CD4-positive, alpha-beta T cell (primary cell): ENCODE measurements around the gene PWWP2A. TPM values are rescaled to one million over a fixed set of nuclear protein-coding genes. Genes with fewer than 3 reads are reported as not detected.

Experiments used
- ATAC-seq: fragments of 200-7000 bp; cut with Tn5 transposase; one replicate; pipeline ENCODE4 v1.10.0; 2022; ENCODE audit warnings: mild to moderate bottlenecking; ENCODE audit not compliant: poor library complexity
- CTCF ChIA-PET: fragments of 350-600 bp; sonication (Branson Sonifier 250); formaldehyde crosslinking; loops from one replicate; lab custom pipeline; 2021; ENCODE audit warnings: antibody characterized with exemption, inconsistent platforms; lab: Charles Lee
- POLR2A ChIA-PET: fragments of 350-600 bp; sonication (Branson Sonifier 250); formaldehyde crosslinking; loops from one replicate; lab custom pipeline; 2021; ENCODE audit warnings: antibody characterized with exemption, inconsistent platforms; lab: Charles Lee
- DNase-seq, 14 experiments: peaks; one replicate each; pipeline ENCODE4 v3.0.0-alpha.2; 2013 to 2020; ENCODE audit warnings: mixed read lengths in 2 of 14
- H3K27ac ChIP-seq, 2 donors: one replicate each; pipeline versions ENCODE4 v1.5.1 to v1.7.0; 2013; ENCODE audit warnings: low read length in 2 of 2, low read depth in 1 of 2, mild to moderate bottlenecking in 1 of 2
- H3K27me3 ChIP-seq, 2 experiments: 1 replicate in 1 of 2; 2 replicates in 1 of 2; pipeline versions ENCODE4 v1.6.1 to v1.7.0; 2013; ENCODE audit warnings: low read length in 2 of 2, control low read depth in 1 of 2, mild to moderate bottlenecking in 1 of 2, moderate library complexity in 1 of 2; ENCODE audit not compliant: insufficient read depth in 2 of 2, control insufficient read depth in 1 of 2
- H3K36me3 ChIP-seq: one replicate; pipeline ENCODE4 v1.6.1; 2013; ENCODE audit warnings: low read length, control low read depth; ENCODE audit not compliant: insufficient read depth
- H3K4me1 ChIP-seq: one replicate; pipeline ENCODE4 v1.6.1; 2013; ENCODE audit warnings: low read length, control low read depth; ENCODE audit not compliant: insufficient read depth
- H3K4me3 ChIP-seq: one replicate; pipeline ENCODE4 v1.5.1; 2013; ENCODE audit warnings: mild to moderate bottlenecking, low read length, moderate library complexity
- H3K9me3 ChIP-seq, 2 experiments: 1 replicate in 1 of 2; 2 replicates in 1 of 2; pipeline versions ENCODE4 v1.6.1 to v1.7.0; 2013; ENCODE audit warnings: low read length in 2 of 2, mild to moderate bottlenecking in 2 of 2, control low read depth in 1 of 2, moderate library complexity in 1 of 2; ENCODE audit not compliant: control insufficient read depth in 1 of 2, insufficient read depth in 1 of 2
- H3K27ac Mint-ChIP-seq: one replicate; pipeline ENCODE4 v1.8.0; 2020; ENCODE audit warnings: mixed read lengths
- H3K27me3 Mint-ChIP-seq: one replicate; pipeline ENCODE4 v1.8.0; 2021; ENCODE audit warnings: mixed read lengths
- H3K36me3 Mint-ChIP-seq: one replicate; pipeline ENCODE4 v1.8.0; 2021; ENCODE audit warnings: low read depth, mixed read lengths
- H3K4me1 Mint-ChIP-seq: one replicate; pipeline ENCODE4 v1.8.0; 2021; ENCODE audit warnings: low read depth, mixed read lengths
- H3K4me3 Mint-ChIP-seq: one replicate; pipeline ENCODE4 v1.8.0; 2020; ENCODE audit warnings: mild to moderate bottlenecking, mixed read lengths
- H3K9me3 Mint-ChIP-seq: one replicate; pipeline ENCODE4 v1.8.0; 2020; ENCODE audit warnings: mixed read lengths
- CTCF ChIP-seq: fragments of 200-600 bp; IDR thresholded peaks from one replicate; pipeline ENCODE4 v1.8.0; 2022; ENCODE audit warnings: antibody characterized with exemption, mild to moderate bottlenecking
- intact Hi-C, 2 experiments: fragments of 100-400 bp; cut with DNase I in 1 of 2; cut with micrococcal nuclease in 1 of 2; formaldehyde crosslinking; loops; one replicate each; pipeline versions ENCODE4 v1.15.1 to v1.9.0; 2023 to 2025; cut with DNase I, micrococcal nuclease
- total RNA-seq, 174 experiments: library from RNA in 2 of 174; stranded (reverse) in 2 of 174; gene quantifications; one replicate each; pipeline ENCODE4 v1.2.3 and lab custom pipeline; 2021 to 2026

The PWWP2A gene
- total RNA-seq, 2 experiments from 2014 or later, result 18.2 to 23.2 TPM

DNA sequence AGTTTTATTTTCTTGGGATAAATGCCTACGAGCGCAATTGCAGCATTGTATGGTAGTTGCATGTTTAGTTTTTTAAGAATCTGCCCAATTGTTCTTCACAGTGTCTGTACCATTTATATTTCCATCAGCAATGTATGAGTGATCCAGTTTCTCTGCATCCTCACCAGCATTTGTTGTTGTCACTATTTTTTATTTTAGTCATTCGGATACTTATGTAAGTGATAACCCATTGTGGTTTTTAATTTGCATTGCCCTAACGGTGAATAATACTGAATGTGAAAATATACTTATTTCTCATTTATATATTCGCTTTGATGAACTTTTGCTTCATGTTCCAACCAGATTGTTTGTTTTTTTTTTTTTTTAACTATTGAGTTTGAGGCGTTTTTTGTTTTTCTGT, 33.7 kb upstream of the PWWP2A start:
- H3K9me3 Mint-ChIP-seq, result no peaks in the 10 kb centered on the region
- intact Hi-C loops, result no loop called here
- Histone ChIP-seq H3K27ac (no peak overlapping the region), H3K4me1 (peaks cover 4% of the 10 kb centered on the region), H3K27me3 (no peaks in the 10 kb centered on the region), H3K36me3 (no peaks in the 10 kb centered on the region), H3K4me3 (no peak overlapping the region), H3K9me3 (no peaks in the 10 kb centered on the region)
- peaks cover 12% of the 10 kb centered on the region for H3K4me1 Mint-ChIP-seq
- no peak for ATAC-seq
- TF ChIP-seq CTCF, result no peak
- H3K27ac Mint-ChIP-seq, result no peak overlapping the region
- CTCF ChIA-PET, result no interaction called here
- DNase-seq, result no peak
- H3K4me3 Mint-ChIP-seq, result no peak overlapping the region
- H3K27me3 Mint-ChIP-seq, result no peaks in the 10 kb centered on the region
- H3K36me3 Mint-ChIP-seq, result no peaks in the 10 kb centered on the region
- POLR2A ChIA-PET, result no interaction called here

- CTCF ChIA-PET, result no interaction called here
These were observed 33.0 kb upstream of the PWWP2A start for GRCh38 chr5:160152287-160152686.

DNA sequence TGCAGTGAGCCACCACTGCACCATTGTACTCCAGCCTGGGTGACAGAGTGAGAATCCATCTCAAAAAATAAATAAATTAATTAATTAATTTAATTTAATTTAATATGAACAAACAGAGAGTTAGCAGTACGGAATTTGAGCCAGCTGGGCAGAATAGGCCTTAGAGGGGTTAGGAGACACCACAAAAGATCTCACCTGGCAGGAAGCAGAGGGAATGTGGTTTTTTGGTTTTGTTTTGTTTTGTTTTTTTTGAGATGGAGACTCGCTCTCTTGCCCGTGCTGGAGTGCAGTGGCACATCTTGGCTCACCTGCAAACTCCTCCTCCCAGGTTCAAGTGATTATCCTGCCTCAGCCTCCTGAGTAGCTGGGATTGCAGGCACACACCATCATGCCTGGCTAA, 31.8 kb upstream of the PWWP2A start:
- ChIA-PET CTCF (no interaction called here), POLR2A (no interaction called here)
- Histone ChIP-seq H3K9me3 (no peaks in the 10 kb centered on the region), H3K27ac (no peak overlapping the region), H3K4me3 (no peak overlapping the region), H3K36me3 (no peaks in the 10 kb centered on the region), H3K4me1 (peaks cover 4% of the 10 kb centered on the region), H3K27me3 (no peaks in the 10 kb centered on the region)
- H3K27ac Mint-ChIP-seq, result no peak overlapping the region
- no peak overlapping the region for H3K4me3 Mint-ChIP-seq
- no peaks in the 10 kb centered on the region for H3K9me3 Mint-ChIP-seq
- H3K4me1 Mint-ChIP-seq, result peaks cover 12% of the 10 kb centered on the region
- TF ChIP-seq CTCF, result no peak
- ATAC-seq (no peak), DNase-seq (peak in 1 of 14 experiments; percentile 10)
- intact Hi-C loops, result no loop called here
- no peaks in the 10 kb centered on the region for H3K27me3 Mint-ChIP-seq
- no peaks in the 10 kb centered on the region for H3K36me3 Mint-ChIP-seq

More at GRCh38 chr5:160152287-160152686, 33.0 kb upstream of the PWWP2A start:
- no peak overlapping the region for H3K4me3 ChIP-seq
- Mint-ChIP-seq H3K27me3 (no peaks in the 10 kb centered on the region), H3K36me3 (no peaks in the 10 kb centered on the region), H3K9me3 (no peaks in the 10 kb centered on the region), H3K4me3 (no peak overlapping the region), H3K4me1 (peaks cover 12% of the 10 kb centered on the region), H3K27ac (no peak overlapping the region)
- POLR2A ChIA-PET, result no interaction called here
- H3K9me3 ChIP-seq, result no peaks in the 10 kb centered on the region
- peaks cover 4% of the 10 kb centered on the region for H3K4me1 ChIP-seq
- no peaks in the 10 kb centered on the region for H3K27me3 ChIP-seq
- no peak for TF ChIP-seq CTCF
- intact Hi-C loops, result no loop called here
- no peak for ATAC-seq
- no peak for DNase-seq
- H3K27ac ChIP-seq, result no peak overlapping the region
- no peaks in the 10 kb centered on the region for H3K36me3 ChIP-seq
